Measurements from ENCODE around the gene IL15RA.

- TF ChIP-seq POLR2A (IDR thresholded peaks at IDR 0.05; ENCODE audit: low read length) (no peak), GATA1 (IDR thresholded peaks at IDR 0.05; ENCODE audit: low read depth, low read length) (no peak)
Measured at GRCh38 chr10:5921746-5922145, 55.6 kb downstream of the IL15RA start.

All from erythroblast (primary cell).